GM23338 (cell line): Measurements from ENCODE around the gene PCSK5. TPM values are rescaled to one million over a fixed set of nuclear protein-coding genes. Genes with fewer than 3 reads are reported as not detected.

Experiments
- ATAC-seq: fragments of 200-7000 bp; cut with Tn5 transposase; 3 replicates; pipeline ENCODE4 v1.9.1; 2020
- DNase-seq: peaks from one replicate; pipeline ENCODE4 v3.0.0-alpha.2; 2015; ENCODE audit warnings: low spot score
- H2AFZ ChIP-seq: fragments of 200-600 bp; sonication (generic); 2 replicates; pipeline ENCODE4 v1.8.0; 2016; ENCODE audit warnings: antibody characterized with exemption, mild to moderate bottlenecking, moderate library complexity
- H3F3A ChIP-seq: fragments of 200-600 bp; sonication (generic); replicated peaks from 2 replicates; pipeline ENCODE4 v1.8.0; 2017; ENCODE audit warnings: antibody characterized with exemption, mixed run types, low read depth
- H3K27ac ChIP-seq: fragments of 200-600 bp; sonication (generic); 2 replicates; pipeline ENCODE4 v1.6.1; 2016; ENCODE audit warnings: low read depth
- H3K27me3 ChIP-seq: fragments of 200-600 bp; sonication (generic); 2 replicates; pipeline ENCODE4 v1.8.0; 2016; ENCODE audit warnings: mild to moderate bottlenecking, mixed run types, moderate library complexity; ENCODE audit not compliant: insufficient read depth
- H3K36me3 ChIP-seq: fragments of 200-600 bp; sonication (generic); 2 replicates; pipeline ENCODE4 v1.8.0; 2016; ENCODE audit warnings: mild to moderate bottlenecking; ENCODE audit not compliant: insufficient read depth
- H3K4me1 ChIP-seq: fragments of 200-600 bp; sonication (generic); 2 replicates; pipeline ENCODE4 v1.8.0; 2016; ENCODE audit warnings: mild to moderate bottlenecking, moderate library complexity; ENCODE audit not compliant: insufficient read depth
- H3K4me2 ChIP-seq: fragments of 200-600 bp; sonication (generic); 2 replicates; pipeline ENCODE4 v1.7.1; 2017; ENCODE audit warnings: mixed run types
- H3K4me3 ChIP-seq: fragments of 200-600 bp; sonication (generic); 2 replicates; pipeline ENCODE4 v1.6.1; 2016; ENCODE audit warnings: mixed run types
- H3K79me2 ChIP-seq: fragments of 200-600 bp; sonication (generic); replicated peaks from 2 replicates; pipeline ENCODE4 v1.8.0; 2017; ENCODE audit warnings: mild to moderate bottlenecking; ENCODE audit not compliant: insufficient read depth
- H3K9me2 ChIP-seq: fragments of 200-600 bp; sonication (generic); 2 replicates; pipeline ENCODE4 v1.8.0; 2017; ENCODE audit not compliant: insufficient read depth
- H4K20me1 ChIP-seq: fragments of 200-600 bp; sonication (generic); replicated peaks from 2 replicates; pipeline ENCODE4 v1.8.0; 2017; ENCODE audit warnings: mild to moderate bottlenecking; ENCODE audit not compliant: insufficient read depth
- H3K27ac Mint-ChIP-seq: 2 replicates; pipeline ENCODE4 v1.8.0; 2020; ENCODE audit warnings: inconsistent platforms, mild to moderate bottlenecking, moderate library complexity, mixed read lengths
- H3K27me3 Mint-ChIP-seq: 3 replicates; pipeline ENCODE4 v1.8.0; 2022; ENCODE audit warnings: low read depth, mild to moderate bottlenecking, moderate library complexity, mixed read lengths, inconsistent platforms; ENCODE audit not compliant: insufficient read depth, poor library complexity
- H3K36me3 Mint-ChIP-seq: 3 replicates; pipeline ENCODE4 v1.8.0; 2021; ENCODE audit warnings: low read depth, mild to moderate bottlenecking, inconsistent platforms, moderate library complexity, mixed read lengths
- H3K4me1 Mint-ChIP-seq: 3 replicates; pipeline ENCODE4 v1.8.0; 2020; ENCODE audit warnings: mild to moderate bottlenecking, inconsistent platforms, mixed read lengths
- H3K4me3 Mint-ChIP-seq: 3 replicates; pipeline ENCODE4 v1.8.0; 2021; ENCODE audit warnings: moderate library complexity, mild to moderate bottlenecking, inconsistent platforms, mixed read lengths
- H3K9me3 Mint-ChIP-seq: 3 replicates; pipeline ENCODE4 v1.8.0; 2020; ENCODE audit warnings: moderate library complexity, mild to moderate bottlenecking, inconsistent platforms, mixed read lengths
- CTCF ChIP-seq, 2 experiments: fragments of 200-600 bp in 1 of 2; sonication (generic) in 1 of 2; conservative IDR thresholded peaks; 2 replicates each; pipeline versions ENCODE4 v1.5.1 to v1.6.1; 2016 to 2017; ENCODE audit warnings: antibody characterized with exemption in 2 of 2, low read depth in 2 of 2, mild to moderate bottlenecking in 2 of 2, moderate library complexity in 1 of 2
- ETS1 ChIP-seq: IDR thresholded peaks from 2 replicates; pipeline ENCODE4 v1.6.1; 2016; ENCODE audit warnings: antibody characterized with exemption
- JUNB ChIP-seq: IDR thresholded peaks from one replicate; pipeline ENCODE4 v1.6.1; 2016; ENCODE audit warnings: antibody characterized with exemption; ENCODE audit not compliant: unreplicated experiment
- NANOG ChIP-seq: IDR thresholded peaks from 2 replicates; pipeline ENCODE4 v1.6.1; 2016; ENCODE audit warnings: antibody characterized with exemption, borderline replicate concordance
- STAT1 ChIP-seq: IDR thresholded peaks from one replicate; pipeline ENCODE4 v1.6.1; 2016; ENCODE audit warnings: antibody characterized with exemption; ENCODE audit not compliant: unreplicated experiment
- ZNF462 ChIP-seq: fragments of 250-450 bp; sonication (Bioruptor Pico); IDR thresholded peaks from 2 replicates; pipeline ENCODE4 v1.5.0; 2020; ENCODE audit warnings: mild to moderate bottlenecking, moderate library complexity
- polyA plus RNA-seq: library from polyadenylated mRNA; unstranded; fragments of >200 nt; fragmentation: Nextera tagmentation; extraction: Ambion mirVana; gene quantifications from 2 replicates; pipeline ENCODE4 v1.2.1, GENCODE V29; 2016
- total RNA-seq: library from RNA; depleted of rRNA; stranded (reverse); fragments of >200 nt; shearing (Covaris generic); gene quantifications from 2 replicates; pipeline ENCODE4 v1.2.3, GENCODE V29; 2014

The PCSK5 gene
- total and polyA plus RNA-seq, 2 experiments from 2014 or later: 12.3 to 34.8 TPM

- H3K9me2 ChIP-seq: peaks cover 5% of the 10 kb centered on the region; the same call in 1 of the 2 replicates
- H3F3A ChIP-seq: no peaks in the 10 kb centered on the region
- no peaks in the 10 kb centered on the region for H3K36me3 ChIP-seq
- TF ChIP-seq STAT1 (no peak), ZNF462 (CRISPR knock-in tag) (no peak), NANOG (no peak), ETS1 (no peak)
- H3K4me3 Mint-ChIP-seq: no peak overlapping the region
- ATAC-seq (no peak), DNase-seq (no peak)
- H3K27me3 ChIP-seq: no peaks in the 10 kb centered on the region
- H3K27ac Mint-ChIP-seq: no peak overlapping the region
- H4K20me1 ChIP-seq: peaks cover 6% of the 10 kb centered on the region
- no peak overlapping the region for H3K27ac ChIP-seq
- peaks cover 1% of the 10 kb centered on the region for H3K27me3 Mint-ChIP-seq
- no peak overlapping the region for H3K4me2 ChIP-seq
- H3K4me3 ChIP-seq: no peak overlapping the region
- peaks cover 100% of the 10 kb centered on the region for H3K79me2 ChIP-seq
- H2AFZ ChIP-seq: no peak overlapping the region
- peaks cover 46% of the 10 kb centered on the region for H3K4me1 Mint-ChIP-seq
- H3K9me3 Mint-ChIP-seq: no peaks in the 10 kb centered on the region
- H3K36me3 Mint-ChIP-seq: no peaks in the 10 kb centered on the region
- peaks cover 44% of the 10 kb centered on the region for H3K4me1 ChIP-seq
Measured at GRCh38 chr9:75911390-75911789, 20.9 kb downstream of the PCSK5 start.

GRCh38 chr9:75912951-75913350, 22.5 kb downstream of the PCSK5 start:
- Histone ChIP-seq H3K27me3 (no peaks in the 10 kb centered on the region), H4K20me1 (peaks cover 6% of the 10 kb centered on the region), H3K4me3 (no peak overlapping the region), H3K4me2 (0 out of 2 replicates have a peak overlapping the region, but pooled peaks have one; percentile 19), H3F3A (no peaks in the 10 kb centered on the region), H3K36me3 (no peaks in the 10 kb centered on the region), H3K9me2 (peaks cover 5% of the 10 kb centered on the region; the same call in 1 of the 2 replicates), H2AFZ (no peak overlapping the region), H3K79me2 (peaks cover 100% of the 10 kb centered on the region), H3K27ac (peak overlapping the region; percentile 46; the same call in 1 of the 2 replicates), H3K4me1 (peaks cover 45% of the 10 kb centered on the region)
- no peaks in the 10 kb centered on the region for H3K9me3 Mint-ChIP-seq
- peak overlapping the region; percentile 58 for H3K27ac Mint-ChIP-seq
- peak; percentile 80 for ATAC-seq
- peaks cover 42% of the 10 kb centered on the region for H3K4me1 Mint-ChIP-seq
- H3K27me3 Mint-ChIP-seq: peaks cover 1% of the 10 kb centered on the region
- H3K4me3 Mint-ChIP-seq: no peak overlapping the region
- peak; percentile 60 for DNase-seq
- H3K36me3 Mint-ChIP-seq: no peaks in the 10 kb centered on the region
- no peak for TF ChIP-seq CTCF (conservative IDR thresholded peaks at IDR 0.05; ENCODE audit: low read depth in 2 of 2)
- no peak for TF ChIP-seq JUNB
